CD14-positive monocyte (primary cell): ENCODE measurements around the gene FAM221A. TPM values are rescaled to one million over a fixed set of nuclear protein-coding genes. Genes with fewer than 3 reads are reported as not detected.

Experiments used
- DNase-seq, 3 donors: peaks; one replicate each; pipeline ENCODE4 v3.0.0-alpha.2; 2011 to 2022
- H2AFZ ChIP-seq: 2 replicates; pipeline ENCODE4 v1.6.0; 2012; ENCODE audit warnings: mild to moderate bottlenecking, low read depth, low read length, inconsistent platforms; ENCODE audit not compliant: insufficient read depth, poor library complexity, severe bottlenecking
- H3K27ac ChIP-seq, 2 donors: 1 replicate in 1 of 2; 2 replicates in 1 of 2; pipeline ENCODE4 v1.5.1; 2012 to 2013; ENCODE audit warnings: low read length in 2 of 2, control low read depth in 1 of 2, inconsistent platforms in 1 of 2, low read depth in 1 of 2, mild to moderate bottlenecking in 1 of 2
- H3K27me3 ChIP-seq, 2 donors: one replicate each; pipeline versions ENCODE4 v1.6.0 to v1.6.1; 2011 to 2013; ENCODE audit warnings: low read length in 2 of 2; ENCODE audit not compliant: control insufficient read depth in 2 of 2, insufficient read depth in 2 of 2
- H3K36me3 ChIP-seq, 2 donors: replicated peaks in 1 of 2; 1 replicate in 1 of 2; 2 replicates in 1 of 2; pipeline versions ENCODE4 v1.5.1 to v1.6.1; 2012 to 2013; ENCODE audit warnings: low read length in 2 of 2, control low read depth in 1 of 2, inconsistent platforms in 1 of 2, mild to moderate bottlenecking in 1 of 2; ENCODE audit not compliant: insufficient read depth in 2 of 2, control insufficient read depth in 1 of 2
- H3K4me1 ChIP-seq, 2 donors: 1 replicate in 1 of 2; 2 replicates in 1 of 2; pipeline versions ENCODE4 v1.5.1 to v1.6.1; 2012 to 2013; ENCODE audit warnings: low read length in 2 of 2, control low read depth in 1 of 2, inconsistent platforms in 1 of 2, mild to moderate bottlenecking in 1 of 2, moderate library complexity in 1 of 2; ENCODE audit not compliant: insufficient read depth in 2 of 2, control insufficient read depth in 1 of 2
- H3K4me2 ChIP-seq: replicated peaks from 2 replicates; pipeline ENCODE3; 2012; ENCODE audit warnings: low read length, moderate library complexity, mild to moderate bottlenecking; ENCODE audit not compliant: poor library complexity, severe bottlenecking; ENCODE audit errors: extremely low read depth
- H3K4me3 ChIP-seq, 3 experiments: fragments of 200-600 bp in 1 of 3; sonication (generic) in 1 of 3; replicated peaks in 1 of 3; 1 replicate in 2 of 3; 2 replicates in 1 of 3; pipeline ENCODE4 v1.5.1; 2011 to 2013; ENCODE audit warnings: low read length in 3 of 3, mild to moderate bottlenecking in 3 of 3, control low read depth in 2 of 3, low read depth in 2 of 3, inconsistent platforms in 1 of 3, moderate library complexity in 1 of 3
- H3K79me2 ChIP-seq: 2 replicates; pipeline ENCODE4 v1.6.0; 2012; ENCODE audit warnings: mild to moderate bottlenecking, control low read depth, inconsistent platforms, low read length, moderate library complexity; ENCODE audit not compliant: insufficient read depth
- H3K9ac ChIP-seq: 2 replicates; pipeline ENCODE4 v1.6.0; 2017; ENCODE audit warnings: low read length, mild to moderate bottlenecking; ENCODE audit not compliant: insufficient read depth, poor library complexity, severe bottlenecking
- H3K9me3 ChIP-seq, 2 donors: replicated peaks in 1 of 2; 1 replicate in 1 of 2; 2 replicates in 1 of 2; pipeline versions ENCODE4 v1.5.1 to v1.6.1; 2012 to 2013; ENCODE audit warnings: low read length in 2 of 2, control low read depth in 1 of 2; ENCODE audit not compliant: control insufficient read depth in 1 of 2, insufficient read depth in 1 of 2
- H4K20me1 ChIP-seq: 2 replicates; pipeline ENCODE4 v1.6.0; 2012; ENCODE audit warnings: mild to moderate bottlenecking, low read length, control low read depth, moderate library complexity; ENCODE audit not compliant: insufficient read depth
- H3K27ac Mint-ChIP-seq, 7 donors: one replicate each; pipeline ENCODE4 v1.8.0; 2020; ENCODE audit warnings: mild to moderate bottlenecking in 7 of 7, mixed read lengths in 7 of 7, moderate library complexity in 6 of 7, inconsistent platforms in 2 of 7
- H3K27me3 Mint-ChIP-seq, 3 donors: one replicate each; pipeline ENCODE4 v1.8.0; 2021 to 2022; ENCODE audit warnings: low read depth in 3 of 3, mild to moderate bottlenecking in 3 of 3, mixed read lengths in 3 of 3, moderate library complexity in 3 of 3, inconsistent platforms in 1 of 3
- H3K36me3 Mint-ChIP-seq, 2 donors: one replicate each; pipeline ENCODE4 v1.8.0; 2020; ENCODE audit warnings: mixed read lengths in 2 of 2, inconsistent platforms in 1 of 2, mild to moderate bottlenecking in 1 of 2
- H3K4me1 Mint-ChIP-seq: one replicate; pipeline ENCODE4 v1.8.0; 2020; ENCODE audit warnings: mild to moderate bottlenecking, mixed read lengths
- H3K4me3 Mint-ChIP-seq, 2 donors: one replicate each; pipeline ENCODE4 v1.8.0; 2020; ENCODE audit warnings: mild to moderate bottlenecking in 2 of 2, mixed read lengths in 2 of 2, moderate library complexity in 1 of 2
- H3K9me3 Mint-ChIP-seq, 7 donors: one replicate each; pipeline ENCODE4 v1.8.0; 2020 to 2022; ENCODE audit warnings: mixed read lengths in 7 of 7, mild to moderate bottlenecking in 6 of 7, moderate library complexity in 6 of 7, inconsistent platforms in 2 of 7
- CTCF ChIP-seq: fragments of 200-600 bp; IDR thresholded peaks from one replicate; pipeline ENCODE4 v1.8.0; 2022; ENCODE audit warnings: antibody characterized with exemption, mild to moderate bottlenecking
- whole genome bisulfite sequencing: methylation state at CpG from one replicate; pipeline ENCODE4 v1.1.5; 2013; ENCODE audit warnings: missing lambda C conversion rate; ENCODE audit not compliant: insufficient coverage; 5-methylcytosine and 5-hydroxymethylcytosine counted together
- intact Hi-C, 2 donors: fragments of 100-400 bp; cut with micrococcal nuclease; formaldehyde crosslinking; loops; one replicate each; pipeline versions ENCODE4 v1.15.0 to v1.15.1; 2023
- polyA plus RNA-seq, 3 donors: library from polyadenylated mRNA; depleted of rRNA in 1 of 3; unstranded in 2 of 3; stranded (reverse) in 1 of 3; fragments of 300-500 nt in 2 of 3; fragments of >200 nt in 1 of 3; fragmentation: Illumina TruSeq in 2 of 3; gene quantifications; 1 replicate in 2 of 3; 2 replicates in 1 of 3; pipeline ENCODE4 v1.2.3, GENCODE V29; 2012 to 2021

FAM221A gene
- polyA plus RNA-seq, 3 donors, result 1.4 to 7.8 (median 2.1) TPM

GRCh38 chr7:23712368-23713284 is 32.6 kb downstream of the FAM221A start:
- Histone ChIP-seq H3K27me3 (no peaks in the 10 kb centered on the region), H4K20me1 (no peaks in the 10 kb centered on the region), H2AFZ (no peak overlapping the region), H3K36me3 (no peaks in the 10 kb centered on the region), H3K4me2 (no peak overlapping the region), H3K4me1 (no peaks in the 10 kb centered on the region), H3K4me3 (no peak overlapping the region), H3K9ac (no peak overlapping the region), H3K9me3 (no peaks in the 10 kb centered on the region), H3K27ac (no peak overlapping the region), H3K79me2 (no peaks in the 10 kb centered on the region)
- peak; percentile 67 for TF ChIP-seq CTCF
- Mint-ChIP-seq H3K36me3 (no peaks in the 10 kb centered on the region), H3K4me3 (no peak overlapping the region), H3K27me3 (peaks cover 0 to 2% (median 1%) of the 10 kb centered on the region in 3 donors), H3K9me3 (no peaks in the 10 kb centered on the region), H3K27ac (no peak overlapping the region), H3K4me1 (no peaks in the 10 kb centered on the region)
- peak; percentile 9 to 44 (median 32) for DNase-seq
- intact Hi-C loops, result loop anchor here (2.0 to 10.0 kb wide), 4 partner anchors 140 to 438 kb away; no protein-coding TSS in a partner anchor
- WGBS, result 0% methylated on average over 2 of the region's 8 CpGs

DNA sequence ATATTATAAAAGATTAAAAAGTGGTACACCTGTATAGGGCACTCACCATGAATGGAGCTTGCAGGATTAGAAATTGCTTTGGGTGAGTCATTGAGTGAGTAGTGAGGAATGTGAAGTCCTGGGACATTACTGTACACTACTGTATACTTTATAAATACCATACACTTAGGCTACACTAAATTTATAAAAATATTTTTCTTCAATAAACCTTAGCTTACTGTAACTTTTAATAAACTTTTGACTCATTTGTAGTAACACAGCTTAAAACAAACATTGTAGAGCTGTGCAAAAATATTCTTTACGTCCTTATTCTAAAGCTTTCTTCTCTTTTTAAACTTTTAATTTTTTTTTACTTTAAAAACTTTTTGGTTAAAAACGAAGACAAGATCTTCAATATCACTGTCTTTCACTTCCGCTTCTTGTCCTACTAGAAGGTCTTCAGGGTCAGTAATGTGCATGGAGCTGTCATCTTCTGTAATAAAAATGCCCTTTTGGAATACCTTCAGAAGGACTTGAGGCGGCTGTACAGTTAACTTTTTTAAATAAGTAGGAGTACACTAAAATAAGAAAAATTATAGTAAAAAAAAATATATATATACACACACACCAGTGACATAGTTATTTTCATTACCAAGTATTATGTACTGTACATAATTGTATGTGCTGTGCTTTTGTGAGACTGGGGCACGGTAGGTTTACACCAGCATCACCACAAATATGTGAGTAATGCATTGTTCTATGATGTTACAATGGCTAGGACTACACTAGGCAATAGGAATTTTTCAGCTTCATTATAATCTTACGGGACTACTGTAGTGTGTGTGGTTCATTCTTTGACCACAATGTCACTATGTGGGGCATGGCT is 33.5 kb downstream of the FAM221A start:
- no peaks in the 10 kb centered on the region for H3K4me1 Mint-ChIP-seq
- no peaks in the 10 kb centered on the region for H3K9me3 Mint-ChIP-seq
- no peak overlapping the region for H3K4me3 Mint-ChIP-seq
- no peak for TF ChIP-seq CTCF
- no peak overlapping the region for H3K27ac ChIP-seq
- H3K36me3 Mint-ChIP-seq, result no peaks in the 10 kb centered on the region
- H4K20me1 ChIP-seq, result no peaks in the 10 kb centered on the region
- intact Hi-C loops, result loop anchor here (2.0 to 10.0 kb wide), 4 partner anchors 141 to 439 kb away; no protein-coding TSS in a partner anchor
- peaks cover 0 to 2% (median 1%) of the 10 kb centered on the region in 3 donors for H3K27me3 Mint-ChIP-seq
- H2AFZ ChIP-seq, result no peak overlapping the region
- no peaks in the 10 kb centered on the region for H3K4me1 ChIP-seq
- H3K4me2 ChIP-seq, result no peak overlapping the region
- H3K36me3 ChIP-seq, result no peaks in the 10 kb centered on the region
- no peak overlapping the region for H3K9ac ChIP-seq
- no peak for DNase-seq
- H3K9me3 ChIP-seq, result no peaks in the 10 kb centered on the region
- no peaks in the 10 kb centered on the region for H3K79me2 ChIP-seq
- H3K27me3 ChIP-seq, result no peaks in the 10 kb centered on the region
- no CpG with 5 or more reads among the region's 6 CpGs for WGBS
- H3K27ac Mint-ChIP-seq, result no peak overlapping the region
- no peak overlapping the region for H3K4me3 ChIP-seq
